Fibroblast of skin of left quadriceps (primary cell): ENCODE measurements around the gene BCCIP.
A peak's percentile ranks its signal among the peaks of the same experiment; 100 is the strongest.

ENCODE experiments used
- DNase-seq, 2 experiments: peaks; one replicate each; pipeline ENCODE4 v3.0.0-alpha.2; 2013; ENCODE audit warnings: low read depth in 2 of 2

BCCIP gene

GRCh38 chr10:125797994-125798662 lies 25.2 kb upstream of the BCCIP start:
- no peak for DNase-seq

- no peak for DNase-seq
Measured at GRCh38 chr10:125799451-125800182, 23.7 kb upstream of the BCCIP start.

- DNase-seq: no peak
Measured at GRCh38 chr10:125801574-125801973, 21.8 kb upstream of the BCCIP start.

- DNase-seq: no peak
Measured at GRCh38 chr10:125802131-125802530, 21.2 kb upstream of the BCCIP start.

GRCh38 chr10:125802739-125803138 lies 20.6 kb upstream of the BCCIP start:
- DNase-seq: no peak

GRCh38 chr10:125808047-125808446 lies 15.3 kb upstream of the BCCIP start:
- DNase-seq: no peak

- peak; percentile 20 to 25 for DNase-seq
Measured at GRCh38 chr10:125811251-125811650, 12.1 kb upstream of the BCCIP start.

GRCh38 chr10:125812128-125812750 lies 11.1 kb upstream of the BCCIP start:
- DNase-seq: peak; percentile 38 to 44

- DNase-seq: no peak
Measured at GRCh38 chr10:125815764-125816163, 7.6 kb upstream of the BCCIP start.

GRCh38 chr10:125816548-125816947 lies 6.8 kb upstream of the BCCIP start:
- DNase-seq: no peak

GRCh38 chr10:125817337-125817946 lies 5.9 kb upstream of the BCCIP start:
- no peak for DNase-seq

GRCh38 chr10:125820701-125821100 lies 2.6 kb upstream of the BCCIP start:
- no peak for DNase-seq

GRCh38 chr10:125823663-125824251 lies 411 bp downstream of the BCCIP start:
- DNase-seq: no peak

- no peak for DNase-seq
Measured at GRCh38 chr10:125824736-125825135, 1.4 kb downstream of the BCCIP start.

GRCh38 chr10:125827133-125827532 lies 3.8 kb downstream of the BCCIP start:
- no peak for DNase-seq

GRCh38 chr10:125828311-125828710 lies 5.0 kb downstream of the BCCIP start:
- DNase-seq: no peak

- no peak for DNase-seq
Measured at GRCh38 chr10:125836746-125837145, 13.4 kb downstream of the BCCIP start.

GRCh38 chr10:125838802-125839575 lies 15.6 kb downstream of the BCCIP start:
- no peak for DNase-seq

GRCh38 chr10:125840406-125840805 lies 17.1 kb downstream of the BCCIP start:
- no peak for DNase-seq

- DNase-seq: no peak
Measured at GRCh38 chr10:125840955-125841354, 17.6 kb downstream of the BCCIP start.

- DNase-seq: no peak
Measured at GRCh38 chr10:125843603-125844329, 20.4 kb downstream of the BCCIP start.
